ENCODE measurements around the gene SLC35C1.
A peak's percentile ranks its signal among the peaks of the same experiment; 100 is the strongest.

The SLC35C1 gene

GRCh38 chr11:45765836-45766235, 39.1 kb upstream of the SLC35C1 start:
- Histone ChIP-seq H3K4me3 (ENCODE audit: low read depth, low read length) (no peak overlapping the region), H3K36me3 (no peaks in the 10 kb centered on the region), H3K27me3 (no peaks in the 10 kb centered on the region), H3K9me3 (no peaks in the 10 kb centered on the region), H3K4me1 (no peaks in the 10 kb centered on the region)
- TF ChIP-seq CTCF (IDR thresholded peaks at IDR 0.05; ENCODE audit: low read depth, low read length), result no peak
- no peak for DNase-seq

GRCh38 chr11:45766469-45766868, 38.5 kb upstream of the SLC35C1 start:
- H3K9me3 ChIP-seq, result no peaks in the 10 kb centered on the region
- TF ChIP-seq CTCF (IDR thresholded peaks at IDR 0.05; ENCODE audit: low read depth, low read length), result no peak
- H3K4me3 ChIP-seq (ENCODE audit: low read depth, low read length), result no peak overlapping the region
- no peaks in the 10 kb centered on the region for H3K27me3 ChIP-seq
- no peak for DNase-seq
- H3K4me1 ChIP-seq, result no peaks in the 10 kb centered on the region
- no peaks in the 10 kb centered on the region for H3K36me3 ChIP-seq

- H3K4me3 ChIP-seq (ENCODE audit: low read depth, low read length), result no peak overlapping the region
- no peaks in the 10 kb centered on the region for H3K4me1 ChIP-seq
- TF ChIP-seq CTCF (IDR thresholded peaks at IDR 0.05; ENCODE audit: low read depth, low read length), result no peak
- H3K9me3 ChIP-seq, result no peaks in the 10 kb centered on the region
- no peaks in the 10 kb centered on the region for H3K27me3 ChIP-seq
- no peaks in the 10 kb centered on the region for H3K36me3 ChIP-seq
- DNase-seq, result no peak
Measured at GRCh38 chr11:45768486-45768885, 36.5 kb upstream of the SLC35C1 start.

GRCh38 chr11:45769960-45770359, 35.0 kb upstream of the SLC35C1 start:
- H3K9me3 ChIP-seq, result no peaks in the 10 kb centered on the region
- H3K27me3 ChIP-seq, result no peaks in the 10 kb centered on the region
- no peak for TF ChIP-seq CTCF (IDR thresholded peaks at IDR 0.05; ENCODE audit: low read depth, low read length)
- no peak overlapping the region for H3K4me3 ChIP-seq (ENCODE audit: low read depth, low read length)
- no peak for DNase-seq
- no peaks in the 10 kb centered on the region for H3K4me1 ChIP-seq
- H3K36me3 ChIP-seq, result no peaks in the 10 kb centered on the region

- H3K4me3 ChIP-seq (ENCODE audit: low read depth, low read length), result peak overlapping the region; percentile 64
- no peaks in the 10 kb centered on the region for H3K27me3 ChIP-seq
- no peaks in the 10 kb centered on the region for H3K9me3 ChIP-seq
- peak; percentile 72 for TF ChIP-seq CTCF (IDR thresholded peaks at IDR 0.05; ENCODE audit: low read depth, low read length)
- DNase-seq, result peak; percentile 51
- no peaks in the 10 kb centered on the region for H3K36me3 ChIP-seq
- H3K4me1 ChIP-seq, result no peaks in the 10 kb centered on the region
Measured at GRCh38 chr11:45771193-45771565, 33.8 kb upstream of the SLC35C1 start.

GRCh38 chr11:45771566-45772448, 33.1 kb upstream of the SLC35C1 start:
- DNase-seq, result peak; percentile 82
- Histone ChIP-seq H3K4me3 (ENCODE audit: low read depth, low read length) (peak overlapping the region; percentile 64), H3K4me1 (no peaks in the 10 kb centered on the region), H3K36me3 (no peaks in the 10 kb centered on the region), H3K27me3 (no peaks in the 10 kb centered on the region), H3K9me3 (no peaks in the 10 kb centered on the region)
- TF ChIP-seq CTCF (IDR thresholded peaks at IDR 0.05; ENCODE audit: low read depth, low read length), result peak; percentile 81

Measured in BE2C (cell line).